Measurements from ENCODE around the gene METTL21C.

GRCh38 chr13:102715447-102715846 lies 20.6 kb upstream of the METTL21C start:
- TF ChIP-seq, protein P1, sequence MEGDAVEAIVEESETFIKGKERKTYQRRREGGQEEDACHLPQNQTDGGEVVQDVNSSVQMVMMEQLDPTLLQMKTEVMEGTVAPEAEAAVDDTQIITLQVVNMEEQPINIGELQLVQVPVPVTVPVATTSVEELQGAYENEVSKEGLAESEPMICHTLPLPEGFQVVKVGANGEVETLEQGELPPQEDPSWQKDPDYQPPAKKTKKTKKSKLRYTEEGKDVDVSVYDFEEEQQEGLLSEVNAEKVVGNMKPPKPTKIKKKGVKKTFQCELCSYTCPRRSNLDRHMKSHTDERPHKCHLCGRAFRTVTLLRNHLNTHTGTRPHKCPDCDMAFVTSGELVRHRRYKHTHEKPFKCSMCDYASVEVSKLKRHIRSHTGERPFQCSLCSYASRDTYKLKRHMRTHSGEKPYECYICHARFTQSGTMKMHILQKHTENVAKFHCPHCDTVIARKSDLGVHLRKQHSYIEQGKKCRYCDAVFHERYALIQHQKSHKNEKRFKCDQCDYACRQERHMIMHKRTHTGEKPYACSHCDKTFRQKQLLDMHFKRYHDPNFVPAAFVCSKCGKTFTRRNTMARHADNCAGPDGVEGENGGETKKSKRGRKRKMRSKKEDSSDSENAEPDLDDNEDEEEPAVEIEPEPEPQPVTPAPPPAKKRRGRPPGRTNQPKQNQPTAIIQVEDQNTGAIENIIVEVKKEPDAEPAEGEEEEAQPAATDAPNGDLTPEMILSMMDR (conservative IDR thresholded peaks at IDR 0.05; ENCODE audit: low read depth, low read length): no peak
- TF ChIP-seq EZH2 (IDR thresholded peaks at IDR 0.05; ENCODE audit: low read length, unreplicated experiment): no peak
- TF ChIP-seq EZH2phosphoT487 (IDR thresholded peaks at IDR 0.05; ENCODE audit: borderline replicate concordance, low read length): no peak

Data from PC-3 (cell line).